SK-N-SH (cell line): ENCODE data around the gene NT5DC3. TPM values are rescaled to one million over a fixed set of nuclear protein-coding genes. Genes with fewer than 3 reads are reported as not detected.

Experiments used
- CTCF ChIA-PET: fragments of 300-600, 350-600 bp; formaldehyde crosslinking; extraction: SDS; loops from one replicate; lab custom pipeline; 2021; lab: Yijun Ruan, JAX
- POLR2A ChIA-PET: fragments of 350-600 bp; sonication (Branson Sonifier 250); formaldehyde crosslinking; extraction: SDS; loops from one replicate; lab custom pipeline; 2020; ENCODE audit warnings: antibody characterized with exemption, inconsistent platforms; lab: Yijun Ruan, JAX
- DNase-seq: peaks from one replicate; pipeline ENCODE4 v3.0.0; 2012
- H2AFZ ChIP-seq: fragments of 200-600 bp; sonication (generic); 2 replicates; pipeline ENCODE4 v1.8.1; 2016; ENCODE audit warnings: antibody characterized with exemption, mild to moderate bottlenecking, low read depth
- H3F3A ChIP-seq: fragments of 200-600 bp; sonication (generic); replicated peaks from 2 replicates; pipeline ENCODE3; 2016; ENCODE audit warnings: antibody characterized with exemption, mild to moderate bottlenecking; ENCODE audit not compliant: insufficient read depth
- H3K27ac ChIP-seq, 2 experiments: fragments of 200-500 bp in 1 of 2; fragments of 200-600 bp in 1 of 2; sonication (Bioruptor generic) in 1 of 2; sonication (generic), shearing (Covaris generic) in 1 of 2; 2 replicates each; pipeline versions ENCODE4 v1.5.1 to v1.6.1; 2014 to 2016; ENCODE audit warnings: low read depth in 2 of 2, inconsistent platforms in 1 of 2, low read length in 1 of 2, mild to moderate bottlenecking in 1 of 2, mixed read lengths in 1 of 2
- H3K27me3 ChIP-seq: fragments of 200-600 bp; sonication (generic), shearing (Covaris generic); 2 replicates; pipeline ENCODE4 v1.6.1; 2016; ENCODE audit warnings: mixed run types; ENCODE audit not compliant: insufficient read depth
- H3K36me3 ChIP-seq, 2 experiments: fragments of 200-500 bp in 1 of 2; fragments of 200-600 bp in 1 of 2; sonication (Bioruptor generic) in 1 of 2; sonication (generic) in 1 of 2; replicated peaks in 1 of 2; 2 replicates each; pipeline versions ENCODE3 to v1.5.1; 2014 to 2016; ENCODE audit warnings: low read length in 1 of 2, mild to moderate bottlenecking in 1 of 2; ENCODE audit not compliant: insufficient read depth in 2 of 2, control insufficient read depth in 1 of 2
- H3K4me1 ChIP-seq, 2 experiments: fragments of 200-500 bp in 1 of 2; fragments of 200-600 bp in 1 of 2; sonication (Bioruptor generic) in 1 of 2; sonication (generic), shearing (Covaris generic) in 1 of 2; 2 replicates each; pipeline versions ENCODE4 v1.5.1 to v1.6.1; 2014 to 2016; ENCODE audit warnings: low read depth in 1 of 2, low read length in 1 of 2, mixed run types in 1 of 2; ENCODE audit not compliant: insufficient read depth in 2 of 2, control insufficient read depth in 1 of 2
- H3K4me2 ChIP-seq: fragments of 200-600 bp; sonication (generic), shearing (Covaris generic); 2 replicates; pipeline ENCODE4 v1.6.1; 2017; ENCODE audit warnings: mixed run types
- H3K4me3 ChIP-seq, 2 experiments: fragments of 200-500 bp in 1 of 2; fragments of 200-600 bp in 1 of 2; sonication (Bioruptor generic) in 1 of 2; sonication (generic), shearing (Covaris generic) in 1 of 2; 2 replicates each; pipeline versions ENCODE4 v1.5.1 to v1.8.1; 2014 to 2016; ENCODE audit warnings: low read depth in 2 of 2, inconsistent platforms in 1 of 2, low read length in 1 of 2, mild to moderate bottlenecking in 1 of 2, mixed read lengths in 1 of 2, moderate library complexity in 1 of 2
- H3K79me2 ChIP-seq: fragments of 200-600 bp; sonication (generic); 2 replicates; pipeline ENCODE4 v1.8.1; 2017; ENCODE audit warnings: mild to moderate bottlenecking; ENCODE audit not compliant: insufficient read depth
- H3K9ac ChIP-seq: fragments of 200-600 bp; sonication (generic); 2 replicates; pipeline ENCODE4 v1.6.1; 2017; ENCODE audit warnings: mixed run types
- H3K9me2 ChIP-seq: fragments of 200-600 bp; sonication (generic); 2 replicates; pipeline ENCODE4 v1.6.1; 2017; ENCODE audit warnings: mixed run types
- H3K9me3 ChIP-seq: fragments of 200-600 bp; sonication (generic); 2 replicates; pipeline ENCODE4 v1.6.1; 2017; ENCODE audit warnings: mixed run types, mild to moderate bottlenecking, moderate library complexity
- H4K20me1 ChIP-seq: fragments of 200-600 bp; sonication (generic); 2 replicates; pipeline ENCODE4 v1.6.1; 2017; ENCODE audit warnings: mild to moderate bottlenecking, mixed run types; ENCODE audit not compliant: insufficient read depth
- FOSL2 ChIP-seq: IDR thresholded peaks from 2 replicates; pipeline ENCODE4 v1.4.0; 2012; ENCODE audit warnings: low read depth, mild to moderate bottlenecking, moderate library complexity, borderline replicate concordance
- TAF1 ChIP-seq: IDR thresholded peaks from 2 replicates; pipeline ENCODE4 v1.6.1; 2012; ENCODE audit warnings: low read depth, mild to moderate bottlenecking, low read length, moderate library complexity, borderline replicate concordance
- TEAD4 ChIP-seq: IDR thresholded peaks from 2 replicates; pipeline ENCODE4 v1.4.0; 2012; ENCODE audit warnings: mild to moderate bottlenecking, borderline replicate concordance; ENCODE audit not compliant: insufficient read depth
- WGBS: methylation state at CpG from one replicate; pipeline ENCODE4 v1.1.6; 2017; ENCODE audit warnings: low lambda C conversion rate; 5-methylcytosine and 5-hydroxymethylcytosine counted together
- polyA plus RNA-seq, 3 experiments: library from polyadenylated mRNA; depleted of rRNA; stranded (reverse); fragments of >200 nt; gene quantifications; 2 replicates each; pipeline ENCODE4 v1.2.3, GENCODE V29; 2012
- TF ChIP-seq, protein P1 (sequence below): IDR thresholded peaks from 2 replicates; pipeline ENCODE4 v1.6.1; 2012; ENCODE audit warnings: mild to moderate bottlenecking, low read depth, low read length, moderate library complexity

Gene NT5DC3
- polyA plus RNA-seq, 1 of the 3 experiments (the other 2 are of a cell fraction) = 11.0 TPM

DNA sequence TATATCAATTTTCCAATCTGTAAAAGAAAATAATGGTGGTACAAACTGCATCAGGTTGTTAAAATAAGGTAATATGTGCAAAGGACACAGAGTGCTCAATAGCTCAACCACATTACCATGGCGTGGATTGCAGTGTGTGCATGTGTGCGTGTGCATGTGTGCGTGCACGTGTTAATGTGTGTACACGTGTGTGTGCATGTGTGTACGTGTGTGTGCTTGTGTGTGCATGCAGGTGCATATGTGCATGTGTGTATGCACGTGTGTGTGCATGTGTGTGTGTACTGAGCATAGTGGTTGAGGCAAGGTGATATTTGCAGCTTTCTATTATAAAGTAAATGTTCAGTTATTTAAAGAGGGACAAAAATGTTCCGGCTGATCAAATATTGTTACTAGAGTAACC lies 115.6 kb downstream of the NT5DC3 start:
- CTCF ChIA-PET = interaction anchor here (0.9 to 1.3 kb wide), 2 partner anchors 9 to 26 kb away, joined by 3 to 4 read pairs; no protein-coding TSS in a partner anchor
- H3K79me2 ChIP-seq = no peaks in the 10 kb centered on the region
- no peak for TF ChIP-seq FOSL2
- no peak for TF ChIP-seq TAF1
- TF ChIP-seq, protein P1, sequence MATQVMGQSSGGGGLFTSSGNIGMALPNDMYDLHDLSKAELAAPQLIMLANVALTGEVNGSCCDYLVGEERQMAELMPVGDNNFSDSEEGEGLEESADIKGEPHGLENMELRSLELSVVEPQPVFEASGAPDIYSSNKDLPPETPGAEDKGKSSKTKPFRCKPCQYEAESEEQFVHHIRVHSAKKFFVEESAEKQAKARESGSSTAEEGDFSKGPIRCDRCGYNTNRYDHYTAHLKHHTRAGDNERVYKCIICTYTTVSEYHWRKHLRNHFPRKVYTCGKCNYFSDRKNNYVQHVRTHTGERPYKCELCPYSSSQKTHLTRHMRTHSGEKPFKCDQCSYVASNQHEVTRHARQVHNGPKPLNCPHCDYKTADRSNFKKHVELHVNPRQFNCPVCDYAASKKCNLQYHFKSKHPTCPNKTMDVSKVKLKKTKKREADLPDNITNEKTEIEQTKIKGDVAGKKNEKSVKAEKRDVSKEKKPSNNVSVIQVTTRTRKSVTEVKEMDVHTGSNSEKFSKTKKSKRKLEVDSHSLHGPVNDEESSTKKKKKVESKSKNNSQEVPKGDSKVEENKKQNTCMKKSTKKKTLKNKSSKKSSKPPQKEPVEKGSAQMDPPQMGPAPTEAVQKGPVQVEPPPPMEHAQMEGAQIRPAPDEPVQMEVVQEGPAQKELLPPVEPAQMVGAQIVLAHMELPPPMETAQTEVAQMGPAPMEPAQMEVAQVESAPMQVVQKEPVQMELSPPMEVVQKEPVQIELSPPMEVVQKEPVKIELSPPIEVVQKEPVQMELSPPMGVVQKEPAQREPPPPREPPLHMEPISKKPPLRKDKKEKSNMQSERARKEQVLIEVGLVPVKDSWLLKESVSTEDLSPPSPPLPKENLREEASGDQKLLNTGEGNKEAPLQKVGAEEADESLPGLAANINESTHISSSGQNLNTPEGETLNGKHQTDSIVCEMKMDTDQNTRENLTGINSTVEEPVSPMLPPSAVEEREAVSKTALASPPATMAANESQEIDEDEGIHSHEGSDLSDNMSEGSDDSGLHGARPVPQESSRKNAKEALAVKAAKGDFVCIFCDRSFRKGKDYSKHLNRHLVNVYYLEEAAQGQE = no peak
- no peak for TF ChIP-seq TEAD4
- POLR2A ChIA-PET = no interaction called here
- no peaks in the 10 kb centered on the region; the same call in 1 of the 2 replicates for H3K27me3 ChIP-seq
- H3K4me2 ChIP-seq = no peak overlapping the region
- no peaks in the 10 kb centered on the region for H4K20me1 ChIP-seq
- H3K36me3 ChIP-seq = no peaks in the 10 kb centered on the region
- H3K4me1 ChIP-seq = no peaks in the 10 kb centered on the region
- no peaks in the 10 kb centered on the region for H3K9me3 ChIP-seq
- no peaks in the 10 kb centered on the region for H3F3A ChIP-seq
- DNase-seq = no peak
- no peaks in the 10 kb centered on the region for H3K9me2 ChIP-seq
- no peak overlapping the region for H2AFZ ChIP-seq
- H3K9ac ChIP-seq = no peak overlapping the region
- WGBS = 51% methylated on average over 8 of the region's 8 CpGs
- H3K27ac ChIP-seq = no peak overlapping the region
- no peak overlapping the region for H3K4me3 ChIP-seq

Other genes starting within 250 kb of the NT5DC3 start
- 420 and 482 TPM in 2 replicates for gene HSP90B1, start 89.2 kb upstream of the NT5DC3 start, polyA plus RNA-seq (2012; rRNA removed)
- gene TDG, start 124.6 kb upstream of the NT5DC3 start, polyA plus RNA-seq (2012; rRNA removed) = 11.3 and 17.9 TPM in 2 replicates
- gene GLT8D2, start 209.0 kb upstream of the NT5DC3 start, polyA plus RNA-seq (2012; rRNA removed) = 50.0 and 69.5 TPM in 2 replicates
- 5.2 and 6.6 TPM in 2 replicates for gene HCFC2, start 223.3 kb upstream of the NT5DC3 start, polyA plus RNA-seq (2012; rRNA removed)